ENCODE data around the gene STIP1. TPM values are rescaled to one million over a fixed set of nuclear protein-coding genes. Genes with fewer than 3 reads are reported as not detected.

The STIP1 gene
- total RNA-seq, 1 donor from 2014 or later = 77.7 TPM

DNA sequence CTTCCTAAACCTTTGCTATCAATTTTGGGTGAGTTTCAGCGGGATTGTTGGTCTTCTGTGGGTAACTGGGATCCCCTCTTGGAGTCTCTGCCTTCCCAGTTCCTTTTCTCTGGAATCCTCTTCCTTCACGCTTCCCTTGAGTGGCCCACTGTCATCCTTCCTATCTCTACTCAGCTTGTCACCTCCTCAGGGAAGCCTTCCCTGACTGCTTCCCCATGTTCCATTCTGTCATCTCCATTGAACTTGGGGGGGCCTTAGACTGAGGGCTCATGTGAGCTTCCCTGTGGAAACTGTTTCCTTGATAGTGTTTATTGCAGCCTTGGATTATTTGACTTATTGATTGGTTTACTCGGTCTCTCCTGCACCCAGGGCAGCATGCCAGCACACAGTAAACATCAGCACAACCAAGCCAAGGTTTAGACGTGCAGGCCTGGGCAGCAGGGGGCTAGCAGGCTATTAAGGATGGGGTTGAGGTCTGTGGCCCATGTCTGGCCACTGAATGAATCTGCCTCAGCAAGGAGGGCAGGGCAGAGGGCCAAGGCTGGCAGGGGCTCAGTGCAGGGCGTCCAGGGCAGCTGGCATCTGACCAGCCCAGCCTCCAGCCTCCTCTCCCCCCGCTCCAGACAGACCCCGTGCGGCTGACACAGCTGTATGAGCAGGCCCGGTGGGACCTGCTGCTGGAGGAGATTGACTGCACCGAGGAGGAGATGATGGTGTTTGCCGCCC, 32.8 kb downstream of the STIP1 start:
- H3K4me3 ChIP-seq = no peak overlapping the region
- intact Hi-C loops (cut with DNase I) = no loop called here
- H3K4me1 ChIP-seq = no peaks in the 10 kb centered on the region
- H3K36me3 ChIP-seq = peaks cover 7 to 13% of the 10 kb centered on the region in 2 donors
- H3K9me3 ChIP-seq = no peaks in the 10 kb centered on the region
- no peak for DNase-seq (ENCODE audit: low spot score in 2 of 2)
- TF ChIP-seq, protein P1, sequence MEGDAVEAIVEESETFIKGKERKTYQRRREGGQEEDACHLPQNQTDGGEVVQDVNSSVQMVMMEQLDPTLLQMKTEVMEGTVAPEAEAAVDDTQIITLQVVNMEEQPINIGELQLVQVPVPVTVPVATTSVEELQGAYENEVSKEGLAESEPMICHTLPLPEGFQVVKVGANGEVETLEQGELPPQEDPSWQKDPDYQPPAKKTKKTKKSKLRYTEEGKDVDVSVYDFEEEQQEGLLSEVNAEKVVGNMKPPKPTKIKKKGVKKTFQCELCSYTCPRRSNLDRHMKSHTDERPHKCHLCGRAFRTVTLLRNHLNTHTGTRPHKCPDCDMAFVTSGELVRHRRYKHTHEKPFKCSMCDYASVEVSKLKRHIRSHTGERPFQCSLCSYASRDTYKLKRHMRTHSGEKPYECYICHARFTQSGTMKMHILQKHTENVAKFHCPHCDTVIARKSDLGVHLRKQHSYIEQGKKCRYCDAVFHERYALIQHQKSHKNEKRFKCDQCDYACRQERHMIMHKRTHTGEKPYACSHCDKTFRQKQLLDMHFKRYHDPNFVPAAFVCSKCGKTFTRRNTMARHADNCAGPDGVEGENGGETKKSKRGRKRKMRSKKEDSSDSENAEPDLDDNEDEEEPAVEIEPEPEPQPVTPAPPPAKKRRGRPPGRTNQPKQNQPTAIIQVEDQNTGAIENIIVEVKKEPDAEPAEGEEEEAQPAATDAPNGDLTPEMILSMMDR (IDR thresholded peaks at IDR 0.05) = no peak
- no peak overlapping the region for H3K27ac ChIP-seq
- H3K27me3 ChIP-seq = no peaks in the 10 kb centered on the region

DNA sequence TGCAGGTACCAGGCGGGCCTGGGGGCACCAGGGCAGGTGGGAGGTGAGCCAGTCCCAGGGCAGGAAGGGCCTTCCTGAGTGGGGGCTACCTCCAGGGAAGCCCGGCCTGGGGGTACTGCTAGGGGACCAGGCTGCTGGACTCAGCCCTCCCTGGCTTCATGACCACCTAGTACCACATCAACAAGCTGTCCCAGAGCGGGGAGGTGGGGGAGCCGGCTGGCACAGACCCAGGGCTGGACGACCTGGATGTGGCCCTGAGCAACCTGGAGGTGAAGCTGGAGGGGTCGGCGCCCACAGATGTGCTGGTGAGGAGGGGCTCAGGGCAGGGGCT, 33.3 kb downstream of the STIP1 start:
- intact Hi-C loops (cut with DNase I) = no loop called here
- no peaks in the 10 kb centered on the region for H3K9me3 ChIP-seq
- TF ChIP-seq, protein P1 (IDR thresholded peaks at IDR 0.05) = no peak
- no peak overlapping the region for H3K4me3 ChIP-seq
- no peaks in the 10 kb centered on the region for H3K27me3 ChIP-seq
- no peak overlapping the region for H3K27ac ChIP-seq
- no peak for DNase-seq (ENCODE audit: low spot score in 2 of 2)
- no peaks in the 10 kb centered on the region for H3K4me1 ChIP-seq
- peaks cover 7 to 13% of the 10 kb centered on the region in 2 donors for H3K36me3 ChIP-seq

DNA sequence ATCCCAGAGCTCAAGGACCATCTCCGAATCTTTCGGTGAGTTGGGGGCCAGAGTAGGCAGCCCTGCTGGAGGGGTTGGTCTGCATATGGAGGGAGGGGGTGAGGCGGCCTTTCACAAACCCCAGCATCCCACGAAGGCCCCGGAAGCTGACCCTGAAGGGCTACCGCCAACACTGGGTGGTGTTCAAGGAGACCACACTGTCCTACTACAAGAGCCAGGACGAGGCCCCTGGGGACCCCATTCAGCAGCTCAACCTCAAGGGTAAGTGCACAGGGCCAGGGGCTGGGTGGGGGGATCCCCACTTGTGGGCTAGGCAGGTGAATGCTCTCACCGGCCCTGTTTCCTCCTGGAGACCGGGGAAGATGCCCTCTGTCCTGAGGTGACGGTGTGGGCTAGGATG, 33.8 kb downstream of the STIP1 start:
- intact Hi-C loops (cut with DNase I) = no loop called here
- no peak for DNase-seq (ENCODE audit: low spot score in 2 of 2)
- Histone ChIP-seq H3K4me3 (no peak overlapping the region), H3K4me1 (peaks cover 0 to under 1% of the 10 kb centered on the region in 2 donors), H3K27ac (no peak overlapping the region), H3K27me3 (no peaks in the 10 kb centered on the region), H3K36me3 (peaks cover 7 to 13% of the 10 kb centered on the region in 2 donors), H3K9me3 (no peaks in the 10 kb centered on the region)
- TF ChIP-seq, protein P1 (IDR thresholded peaks at IDR 0.05) = no peak

DNA sequence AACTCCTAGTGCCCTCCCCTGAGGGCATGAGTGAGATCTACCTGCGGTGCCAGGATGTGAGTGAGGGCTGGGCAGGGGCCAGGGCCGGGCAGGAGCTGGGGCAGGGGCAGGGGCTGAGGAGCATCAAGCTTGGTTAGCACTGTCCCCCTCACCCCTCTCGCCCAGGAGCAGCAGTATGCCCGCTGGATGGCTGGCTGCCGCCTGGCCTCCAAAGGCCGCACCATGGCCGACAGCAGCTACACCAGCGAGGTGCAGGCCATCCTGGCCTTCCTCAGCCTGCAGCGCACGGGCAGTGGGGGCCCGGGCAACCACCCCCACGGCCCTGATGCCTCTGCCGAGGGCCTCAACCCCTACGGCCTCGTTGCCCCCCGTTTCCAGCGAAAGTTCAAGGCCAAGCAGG, 34.3 kb downstream of the STIP1 start:
- Histone ChIP-seq H3K4me3 (no peak overlapping the region), H3K4me1 (peaks cover 2 to 6% of the 10 kb centered on the region in 2 donors), H3K36me3 (peaks cover 7 to 13% of the 10 kb centered on the region in 2 donors), H3K27ac (no peak overlapping the region), H3K27me3 (no peaks in the 10 kb centered on the region), H3K9me3 (no peaks in the 10 kb centered on the region)
- intact Hi-C loops (cut with DNase I) = no loop called here
- TF ChIP-seq, protein P1 (IDR thresholded peaks at IDR 0.05) = no peak
- no peak for DNase-seq (ENCODE audit: low spot score in 2 of 2)

DNA sequence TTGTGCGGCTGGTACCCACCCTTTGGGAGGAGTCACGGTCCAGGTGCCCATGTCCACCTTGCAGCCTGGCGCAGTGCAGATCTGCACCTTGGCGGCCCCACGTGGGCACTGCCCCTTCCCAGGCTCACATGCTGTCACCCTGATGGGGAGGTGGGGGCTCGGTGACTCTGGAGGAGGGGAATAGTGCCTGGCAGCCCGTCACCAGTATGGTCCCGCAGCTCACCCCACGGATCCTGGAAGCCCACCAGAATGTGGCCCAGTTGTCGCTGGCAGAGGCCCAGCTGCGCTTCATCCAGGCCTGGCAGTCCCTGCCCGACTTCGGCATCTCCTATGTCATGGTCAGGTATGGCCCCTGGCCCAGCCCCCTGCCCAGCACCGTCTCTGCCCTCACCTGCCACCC, 34.8 kb downstream of the STIP1 start:
- intact Hi-C loops (cut with DNase I) = no loop called here
- Histone ChIP-seq H3K36me3 (peaks cover 7 to 13% of the 10 kb centered on the region in 2 donors), H3K4me1 (peaks cover 7 to 8% of the 10 kb centered on the region in 2 donors), H3K27ac (no peak overlapping the region), H3K9me3 (no peaks in the 10 kb centered on the region), H3K4me3 (no peak overlapping the region), H3K27me3 (no peaks in the 10 kb centered on the region)
- no peak for DNase-seq (ENCODE audit: low spot score in 2 of 2)
- TF ChIP-seq, protein P1 (IDR thresholded peaks at IDR 0.05) = no peak

DNA sequence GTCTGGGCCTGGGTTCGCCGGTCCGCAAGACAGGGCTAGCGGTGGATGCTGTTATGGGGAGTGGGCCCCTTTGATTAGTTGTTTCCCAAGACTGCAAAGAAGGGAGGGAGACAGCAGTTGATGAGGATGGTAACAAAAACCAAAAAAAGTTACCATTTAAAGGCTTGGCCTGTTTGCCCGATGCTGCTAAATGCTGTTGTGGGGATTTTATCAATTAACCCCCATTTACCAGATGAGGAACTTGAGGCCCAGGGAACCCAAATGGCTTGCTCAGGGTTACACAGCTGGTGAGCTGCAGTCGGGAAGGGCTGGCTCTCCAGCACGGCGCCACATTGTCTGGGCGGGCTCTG, 36.7 kb downstream of the STIP1 start:
- no peak for DNase-seq (ENCODE audit: low spot score in 2 of 2)
- no peaks in the 10 kb centered on the region for H3K9me3 ChIP-seq
- peaks cover 7 to 18% of the 10 kb centered on the region in 2 donors for H3K4me1 ChIP-seq
- H3K27me3 ChIP-seq = no peaks in the 10 kb centered on the region
- H3K36me3 ChIP-seq = peaks cover 7 to 13% of the 10 kb centered on the region in 2 donors
- no peak overlapping the region for H3K4me3 ChIP-seq
- intact Hi-C loops (cut with DNase I) = no loop called here
- TF ChIP-seq, protein P1 (IDR thresholded peaks at IDR 0.05) = no peak
- no peak overlapping the region for H3K27ac ChIP-seq

Data from ascending aorta (tissue), 2 donors.